ENCODE results near the gene SLC7A5.

DNA sequence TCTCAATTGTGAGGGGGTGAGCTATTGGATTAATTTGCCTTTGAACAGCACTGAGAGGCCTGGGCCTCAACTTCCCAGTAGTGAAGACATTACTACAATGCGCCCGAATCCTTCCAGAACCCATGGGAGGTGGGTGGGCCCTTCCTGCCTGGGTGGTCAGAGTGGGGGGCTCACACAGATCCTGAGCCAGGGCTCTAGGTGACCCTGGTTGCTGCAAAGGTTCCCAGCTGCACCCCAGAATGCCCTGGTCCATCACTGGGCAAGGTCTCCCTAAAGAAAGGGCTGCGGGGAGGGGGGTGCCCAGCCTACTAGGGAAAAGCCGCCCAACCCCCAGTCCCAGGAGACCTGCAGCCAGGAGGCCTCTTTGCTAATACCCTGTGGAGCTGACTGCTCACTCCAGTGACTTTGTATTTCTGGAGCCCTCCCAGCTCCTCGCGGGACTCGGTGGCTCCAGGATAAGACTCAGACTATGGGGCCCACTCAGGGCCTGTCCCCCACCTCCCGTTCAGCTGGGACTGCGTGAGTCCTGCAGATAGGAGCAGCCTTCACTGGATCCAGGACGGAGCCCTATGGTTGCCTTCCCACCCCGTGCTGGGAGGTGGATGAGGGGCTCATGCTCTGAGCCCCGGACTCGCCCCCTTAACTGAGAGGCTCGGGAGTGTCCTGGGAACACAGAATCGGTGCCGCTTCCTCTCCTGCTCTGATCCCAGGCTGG lies 40.2 kb downstream of the SLC7A5 start:
- no peak for TF ChIP-seq SIN3A (IDR thresholded peaks at IDR 0.05; ENCODE audit: borderline replicate concordance, insufficient read depth, low read length)
- TF ChIP-seq FOXP2 (optimal IDR thresholded peaks at IDR 0.05; ENCODE audit: borderline replicate concordance, extremely low read depth, extremely low read length, insufficient read depth) = no peak
- TF ChIP-seq POLR2AphosphoS5 (IDR thresholded peaks at IDR 0.05; ENCODE audit: low read depth, low read length) = peak; percentile 20; the same call in 1 of the 2 replicates
- TF ChIP-seq, protein P1, sequence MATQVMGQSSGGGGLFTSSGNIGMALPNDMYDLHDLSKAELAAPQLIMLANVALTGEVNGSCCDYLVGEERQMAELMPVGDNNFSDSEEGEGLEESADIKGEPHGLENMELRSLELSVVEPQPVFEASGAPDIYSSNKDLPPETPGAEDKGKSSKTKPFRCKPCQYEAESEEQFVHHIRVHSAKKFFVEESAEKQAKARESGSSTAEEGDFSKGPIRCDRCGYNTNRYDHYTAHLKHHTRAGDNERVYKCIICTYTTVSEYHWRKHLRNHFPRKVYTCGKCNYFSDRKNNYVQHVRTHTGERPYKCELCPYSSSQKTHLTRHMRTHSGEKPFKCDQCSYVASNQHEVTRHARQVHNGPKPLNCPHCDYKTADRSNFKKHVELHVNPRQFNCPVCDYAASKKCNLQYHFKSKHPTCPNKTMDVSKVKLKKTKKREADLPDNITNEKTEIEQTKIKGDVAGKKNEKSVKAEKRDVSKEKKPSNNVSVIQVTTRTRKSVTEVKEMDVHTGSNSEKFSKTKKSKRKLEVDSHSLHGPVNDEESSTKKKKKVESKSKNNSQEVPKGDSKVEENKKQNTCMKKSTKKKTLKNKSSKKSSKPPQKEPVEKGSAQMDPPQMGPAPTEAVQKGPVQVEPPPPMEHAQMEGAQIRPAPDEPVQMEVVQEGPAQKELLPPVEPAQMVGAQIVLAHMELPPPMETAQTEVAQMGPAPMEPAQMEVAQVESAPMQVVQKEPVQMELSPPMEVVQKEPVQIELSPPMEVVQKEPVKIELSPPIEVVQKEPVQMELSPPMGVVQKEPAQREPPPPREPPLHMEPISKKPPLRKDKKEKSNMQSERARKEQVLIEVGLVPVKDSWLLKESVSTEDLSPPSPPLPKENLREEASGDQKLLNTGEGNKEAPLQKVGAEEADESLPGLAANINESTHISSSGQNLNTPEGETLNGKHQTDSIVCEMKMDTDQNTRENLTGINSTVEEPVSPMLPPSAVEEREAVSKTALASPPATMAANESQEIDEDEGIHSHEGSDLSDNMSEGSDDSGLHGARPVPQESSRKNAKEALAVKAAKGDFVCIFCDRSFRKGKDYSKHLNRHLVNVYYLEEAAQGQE (IDR thresholded peaks at IDR 0.05; ENCODE audit: insufficient read depth in 1 of 2, low read depth in 2 of 2, low read length in 2 of 2) = no peak
- no peak for TF ChIP-seq TAF1 (IDR thresholded peaks at IDR 0.05; ENCODE audit: borderline replicate concordance, insufficient read depth, low read length)

All from PFSK-1 (cell line).